ENCODE data around the gene PECR.
"Not testable (repeated sequence)": the region's sequence is repeated elsewhere in the genome, so short reads cannot be mapped to it uniquely, and the experiment has no call there.

PECR gene

DNA sequence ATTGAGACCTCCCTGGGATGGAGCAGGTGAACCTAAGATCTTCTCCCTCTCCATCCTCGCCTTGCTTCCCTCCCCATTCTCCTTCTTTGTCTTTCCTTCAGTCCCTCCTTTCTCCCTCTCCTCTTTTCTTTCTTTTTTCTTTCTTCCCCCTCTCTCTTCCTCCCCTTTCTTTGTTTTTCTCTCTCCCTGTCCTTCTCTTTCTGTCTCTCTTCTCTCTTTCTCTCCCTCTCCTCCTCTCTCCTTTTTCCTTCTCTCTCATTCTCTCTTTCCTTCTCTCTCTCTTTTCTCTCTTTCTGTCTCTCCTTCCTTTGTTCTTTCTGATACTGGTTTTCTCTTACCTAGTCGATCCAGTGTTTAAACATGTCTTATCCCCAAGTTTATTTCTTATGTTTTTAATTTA, 78.9 kb downstream of the PECR start:
- no peaks in the 10 kb centered on the region for H3K27me3 Mint-ChIP-seq
- H3K27ac Mint-ChIP-seq: no peak overlapping the region
- ATAC-seq (replicated peaks): no peak
- H3K4me1 Mint-ChIP-seq: peaks cover 2 to 37% of the 10 kb centered on the region in 2 donors
- H3K9me3 Mint-ChIP-seq: peaks cover 0 to 5% of the 10 kb centered on the region in 2 donors
- peaks cover 19 to 30% of the 10 kb centered on the region in 2 donors for H3K36me3 Mint-ChIP-seq
- peak overlapping the region; percentile 77 to 79 for H3K4me3 Mint-ChIP-seq
- no peak for DNase-seq

DNA sequence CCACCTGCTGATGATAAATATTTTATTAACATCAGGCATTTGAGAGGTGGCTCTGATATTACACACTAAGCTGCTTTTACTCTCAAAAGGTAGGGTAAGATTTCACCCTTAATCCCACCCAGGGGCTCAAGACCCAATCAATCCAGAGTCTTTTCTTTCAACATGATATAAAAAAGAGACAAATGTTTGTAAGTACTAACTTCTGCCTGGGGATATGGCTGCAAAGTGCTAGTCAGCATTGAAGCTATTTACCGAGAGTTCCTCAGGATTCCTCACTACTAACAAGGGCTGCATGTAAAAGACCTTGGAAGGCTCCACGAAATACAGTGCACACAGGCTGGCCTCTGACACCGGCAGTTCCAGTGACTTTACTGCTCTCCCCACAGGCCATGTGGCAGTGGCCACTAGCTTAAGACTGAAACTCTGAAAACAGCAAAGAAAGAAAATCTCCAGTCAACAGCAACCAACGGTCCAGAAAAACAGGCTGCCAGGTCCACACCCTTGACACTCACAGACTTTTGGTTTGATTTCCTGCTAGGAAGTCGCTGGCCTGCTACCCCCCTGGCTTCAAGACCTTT, 79.4 kb downstream of the PECR start:
- Mint-ChIP-seq H3K9me3 (peaks cover 0 to 5% of the 10 kb centered on the region in 2 donors), H3K27me3 (no peaks in the 10 kb centered on the region), H3K4me1 (peaks cover 0 to 40% of the 10 kb centered on the region in 2 donors), H3K4me3 (peak overlapping the region; percentile 77 to 79), H3K36me3 (peaks cover 24 to 35% of the 10 kb centered on the region in 2 donors), H3K27ac (no peak overlapping the region)
- no peak for DNase-seq
- no peak for ATAC-seq (replicated peaks)

DNA sequence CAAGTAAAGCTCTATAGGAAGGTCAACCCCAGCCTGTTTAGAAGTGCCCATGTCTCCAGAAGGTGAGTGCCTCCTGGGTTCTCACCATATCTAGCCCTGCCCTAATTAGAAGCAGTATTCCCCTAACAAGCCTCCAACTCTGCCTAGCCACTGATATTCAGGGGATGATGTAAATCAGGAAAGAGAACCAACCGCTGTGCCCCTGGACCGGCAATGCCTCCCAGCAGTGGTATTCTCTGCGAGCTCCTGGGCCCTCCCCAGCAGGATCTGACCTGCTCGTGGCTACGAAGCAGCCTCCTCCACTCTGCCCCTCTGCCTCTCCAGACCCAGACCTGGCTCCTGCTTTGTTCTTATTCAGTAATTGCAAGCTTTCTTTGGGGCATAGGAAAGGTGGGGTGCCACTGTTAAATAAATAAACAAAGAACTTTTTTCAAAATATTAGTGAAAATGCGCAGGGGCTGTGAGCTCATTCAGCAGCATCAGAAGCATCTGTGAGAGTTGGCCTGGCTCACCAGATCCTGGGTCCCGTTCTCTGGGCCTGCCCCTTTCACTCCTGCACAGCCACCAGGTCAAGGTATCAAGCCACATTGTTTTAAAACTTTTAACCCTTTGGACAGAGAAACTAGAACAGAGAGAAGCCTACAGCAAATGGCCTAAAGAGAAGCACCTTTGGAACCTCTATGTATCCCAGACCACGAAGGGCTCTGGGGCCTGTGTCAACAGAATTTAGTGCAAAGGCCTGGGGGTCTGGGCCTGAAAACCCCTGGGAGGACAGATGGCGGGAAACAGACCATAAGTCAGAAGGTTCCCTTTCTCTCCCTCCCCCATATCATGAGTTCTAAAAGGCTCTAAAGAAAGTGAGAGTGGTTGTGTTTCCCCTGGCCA, 80.2 kb downstream of the PECR start:
- peaks cover 0 to 5% of the 10 kb centered on the region in 2 donors for H3K9me3 Mint-ChIP-seq
- H3K27ac Mint-ChIP-seq: no peak overlapping the region
- peaks cover 0 to 34% of the 10 kb centered on the region in 2 donors for H3K4me1 Mint-ChIP-seq
- H3K27me3 Mint-ChIP-seq: no peaks in the 10 kb centered on the region
- peaks cover 29 to 38% of the 10 kb centered on the region in 2 donors for H3K36me3 Mint-ChIP-seq
- H3K4me3 Mint-ChIP-seq: peak overlapping the region in 1 of 2 donors; percentile 79
- DNase-seq (no peak), ATAC-seq (replicated peaks) (peak; percentile 12 to 26)

DNA sequence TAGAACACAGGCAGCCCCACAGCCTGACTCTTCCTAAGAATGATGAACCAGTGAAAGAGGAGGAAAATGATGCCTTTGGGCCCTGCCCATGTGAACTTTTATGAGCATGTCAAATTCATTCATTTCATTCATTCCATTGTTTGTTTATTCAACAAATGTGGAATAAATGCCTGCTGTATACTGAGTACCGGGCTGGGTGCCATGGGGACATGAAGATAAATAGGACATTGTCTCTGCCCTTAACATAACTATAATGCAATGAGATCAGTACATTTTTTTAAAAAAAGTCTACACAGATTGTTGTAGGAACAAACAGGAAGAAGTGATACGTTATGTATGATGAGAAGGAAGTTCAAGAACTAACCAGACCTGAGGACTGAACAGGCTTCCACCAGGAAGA, 83.0 kb downstream of the PECR start:
- DNase-seq (no peak), ATAC-seq (replicated peaks) (no peak)
- H3K27me3 Mint-ChIP-seq: no peaks in the 10 kb centered on the region
- H3K4me3 Mint-ChIP-seq: no peak overlapping the region
- no peak overlapping the region for H3K27ac Mint-ChIP-seq
- H3K9me3 Mint-ChIP-seq: peaks cover 0 to 4% of the 10 kb centered on the region in 2 donors
- H3K36me3 Mint-ChIP-seq: peaks cover 40 to 52% of the 10 kb centered on the region in 2 donors
- H3K4me1 Mint-ChIP-seq: peaks cover 17 to 24% of the 10 kb centered on the region in 2 donors

DNA sequence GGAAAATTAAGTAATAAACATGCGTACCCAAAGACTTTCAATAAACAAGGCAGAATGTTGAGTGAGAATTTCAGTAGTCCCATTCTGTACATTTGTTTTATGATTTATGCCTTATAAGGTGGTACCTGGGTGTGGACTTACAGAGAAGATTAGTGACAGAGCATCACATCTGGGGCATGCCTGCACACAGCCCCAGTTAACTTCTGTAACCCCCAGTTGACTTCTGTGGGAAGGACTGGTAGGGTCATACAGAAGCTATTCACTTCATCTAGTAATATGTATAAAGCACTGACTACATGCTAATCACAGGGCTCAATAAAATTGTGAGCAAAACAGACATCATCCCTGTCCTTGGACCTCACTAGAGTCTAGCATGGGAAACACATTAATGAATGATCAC, 84.4 kb downstream of the PECR start:
- Mint-ChIP-seq H3K4me1 (peaks cover 16 to 32% of the 10 kb centered on the region in 2 donors), H3K9me3 (peaks cover 0 to 4% of the 10 kb centered on the region in 2 donors), H3K4me3 (no peak overlapping the region), H3K27me3 (no peaks in the 10 kb centered on the region), H3K36me3 (peaks cover 48 to 53% of the 10 kb centered on the region in 2 donors), H3K27ac (peak overlapping the region; percentile 42)
- DNase-seq (no peak), ATAC-seq (replicated peaks) (no peak)

DNA sequence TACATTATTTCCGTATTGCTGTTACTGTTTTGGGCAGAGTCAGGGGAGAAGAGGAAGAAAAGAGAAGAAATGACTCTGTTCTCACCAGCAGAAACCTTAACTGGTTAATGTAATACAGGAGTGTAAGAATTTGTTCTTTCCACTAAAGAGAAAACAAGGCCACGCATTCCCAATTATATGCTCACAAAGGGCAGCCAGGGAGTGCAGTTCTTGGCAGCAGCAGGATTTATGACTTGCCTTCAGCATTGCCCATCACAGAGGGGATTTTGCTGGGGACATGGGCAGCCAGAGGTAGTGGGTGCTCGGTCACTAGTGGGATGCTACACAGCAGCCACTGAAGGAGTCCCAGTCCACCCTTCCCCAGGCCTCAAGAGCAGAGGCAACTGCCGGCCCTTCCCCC, 86.7 kb downstream of the PECR start:
- Mint-ChIP-seq H3K9me3 (peaks cover 12 to 17% of the 10 kb centered on the region in 2 donors), H3K4me3 (no peak overlapping the region), H3K4me1 (peaks cover 27 to 53% of the 10 kb centered on the region in 2 donors), H3K27ac (no peak overlapping the region), H3K36me3 (peaks cover 71 to 76% of the 10 kb centered on the region in 2 donors), H3K27me3 (no peaks in the 10 kb centered on the region)
- DNase-seq (no peak), ATAC-seq (replicated peaks) (no peak)

DNA sequence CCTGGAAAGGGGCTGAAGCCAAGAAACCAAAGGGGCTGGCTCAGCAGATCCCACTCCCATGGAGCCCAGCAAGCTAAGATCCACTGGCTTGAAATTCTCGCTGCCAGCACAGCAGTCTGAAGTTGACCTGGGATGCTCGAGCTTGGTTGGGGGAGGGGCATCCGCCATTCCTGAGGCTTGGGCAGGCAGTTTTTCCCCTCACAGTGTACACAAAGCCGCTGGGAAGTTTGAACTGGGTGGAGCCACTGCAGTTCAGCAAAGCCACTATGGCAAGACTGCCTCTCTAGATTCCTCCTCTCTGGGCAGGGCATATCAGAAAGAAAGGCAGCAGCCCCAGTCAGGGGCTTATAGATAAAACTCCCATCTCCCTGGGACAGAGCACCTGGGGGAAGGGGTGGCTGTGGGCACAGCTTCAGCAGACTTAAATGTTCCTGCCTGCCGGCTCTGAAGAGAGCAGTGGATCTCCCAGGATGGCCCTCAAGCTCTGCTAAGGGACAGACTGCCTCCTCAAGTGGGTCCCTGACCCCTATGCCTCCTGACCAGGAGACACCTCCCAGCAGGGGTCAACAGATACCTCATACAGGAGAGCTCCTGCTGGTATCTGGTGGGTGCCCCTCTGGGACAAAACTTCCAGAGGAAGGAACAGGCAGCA, 92.9 kb downstream of the PECR start:
- ATAC-seq (replicated peaks); H3K27ac Mint-ChIP-seq; H3K4me3 Mint-ChIP-seq; H3K27me3 Mint-ChIP-seq; DNase-seq: not testable (repeated sequence)
- H3K4me1 Mint-ChIP-seq: peaks cover 28 to 62% of the 10 kb centered on the region in 2 donors
- peaks cover 18 to 37% of the 10 kb centered on the region in 2 donors for H3K9me3 Mint-ChIP-seq
- H3K36me3 Mint-ChIP-seq: peaks cover 86 to 91% of the 10 kb centered on the region in 2 donors
